KMS-11 (cell line): Measurements from ENCODE around the gene LILRA5.
"Not testable (repeated sequence)": the region's sequence is repeated elsewhere in the genome, so short reads cannot be mapped to it uniquely, and the experiment has no call there.

Experiments
- H2AFZ ChIP-seq: fragments of 200-600 bp; sonication (generic); 2 replicates; pipeline ENCODE4 v1.6.1; 2016; ENCODE audit warnings: antibody characterized with exemption, mixed run types, low read depth
- H3K27ac ChIP-seq: fragments of 200-600 bp; sonication (generic); 2 replicates; pipeline ENCODE4 v1.6.1; 2016; ENCODE audit warnings: mild to moderate bottlenecking, mixed run types
- H3K27me3 ChIP-seq: fragments of 200-600 bp; sonication (generic); 2 replicates; pipeline ENCODE4 v1.6.1; 2017; ENCODE audit warnings: mild to moderate bottlenecking, low read depth, mixed run types, moderate library complexity; ENCODE audit not compliant: insufficient read depth
- H3K36me3 ChIP-seq: fragments of 200-600 bp; sonication (generic); 2 replicates; pipeline ENCODE4 v1.6.1; 2017; ENCODE audit warnings: mild to moderate bottlenecking, mixed run types; ENCODE audit not compliant: insufficient read depth
- H3K4me1 ChIP-seq: fragments of 200-600 bp; sonication (generic); 2 replicates; pipeline ENCODE4 v1.6.1; 2016; ENCODE audit warnings: mild to moderate bottlenecking, low read depth, mixed run types; ENCODE audit not compliant: poor library complexity, severe bottlenecking
- H3K4me2 ChIP-seq: fragments of 200-600 bp; sonication (generic); 2 replicates; pipeline ENCODE4 v1.7.0; 2016; ENCODE audit warnings: mild to moderate bottlenecking, mixed run types
- H3K4me3 ChIP-seq: fragments of 200-600 bp; sonication (generic); IDR thresholded peaks from 2 replicates; pipeline ENCODE4 v1.6.1; 2017; ENCODE audit warnings: low read depth, low read length, mixed read lengths; ENCODE audit not compliant: insufficient read depth
- H3K79me2 ChIP-seq: fragments of 200-600 bp; sonication (generic); 2 replicates; pipeline ENCODE4 v1.6.1; 2016; ENCODE audit warnings: low read depth, mixed run types; ENCODE audit not compliant: insufficient read depth
- H3K9ac ChIP-seq: fragments of 200-600 bp; sonication (generic); 2 replicates; pipeline ENCODE4 v1.6.1; 2016; ENCODE audit warnings: mild to moderate bottlenecking, mixed run types
- H4K20me1 ChIP-seq: fragments of 200-600 bp; sonication (generic); 2 replicates; pipeline ENCODE4 v1.6.1; 2016; ENCODE audit warnings: mild to moderate bottlenecking, mixed run types; ENCODE audit not compliant: insufficient read depth
- TF ChIP-seq, protein P1 (sequence below): fragments of 200-600 bp; sonication (generic); conservative IDR thresholded peaks from 2 replicates; pipeline ENCODE4 v1.6.1; 2017; ENCODE audit warnings: low read depth, mild to moderate bottlenecking, antibody characterized with exemption, low read length, moderate library complexity, mixed read lengths

LILRA5 gene

DNA sequence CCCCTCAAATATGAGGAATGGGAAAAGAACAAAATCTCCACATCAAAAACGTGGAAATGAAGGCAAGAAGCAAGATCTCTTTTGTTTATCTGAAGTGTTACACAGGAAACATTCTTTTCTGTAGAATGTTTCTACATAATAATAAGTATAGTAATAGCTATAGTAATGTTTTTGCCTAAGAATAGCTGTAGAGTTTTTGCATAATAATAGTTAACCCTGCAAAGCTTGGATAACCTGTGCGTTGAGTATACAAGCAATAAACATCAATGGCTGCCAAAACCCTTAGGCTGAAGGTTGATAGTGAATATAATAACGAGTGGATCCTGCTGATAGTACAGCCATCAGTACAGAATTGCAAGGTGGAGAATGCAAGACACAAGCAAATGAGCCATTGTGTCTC, 11.1 kb upstream of the LILRA5 start:
- Histone ChIP-seq H3K27ac (no peak overlapping the region), H3K9ac (no peak overlapping the region), H3K4me1 (no peaks in the 10 kb centered on the region), H2AFZ (no peak overlapping the region), H3K36me3 (no peaks in the 10 kb centered on the region; the same call in 1 of the 2 replicates), H3K79me2 (no peaks in the 10 kb centered on the region), H3K27me3 (peaks cover 19% of the 10 kb centered on the region), H3K4me3 (no peak overlapping the region), H4K20me1 (no peaks in the 10 kb centered on the region), H3K4me2 (no peak overlapping the region)
- TF ChIP-seq, protein P1, sequence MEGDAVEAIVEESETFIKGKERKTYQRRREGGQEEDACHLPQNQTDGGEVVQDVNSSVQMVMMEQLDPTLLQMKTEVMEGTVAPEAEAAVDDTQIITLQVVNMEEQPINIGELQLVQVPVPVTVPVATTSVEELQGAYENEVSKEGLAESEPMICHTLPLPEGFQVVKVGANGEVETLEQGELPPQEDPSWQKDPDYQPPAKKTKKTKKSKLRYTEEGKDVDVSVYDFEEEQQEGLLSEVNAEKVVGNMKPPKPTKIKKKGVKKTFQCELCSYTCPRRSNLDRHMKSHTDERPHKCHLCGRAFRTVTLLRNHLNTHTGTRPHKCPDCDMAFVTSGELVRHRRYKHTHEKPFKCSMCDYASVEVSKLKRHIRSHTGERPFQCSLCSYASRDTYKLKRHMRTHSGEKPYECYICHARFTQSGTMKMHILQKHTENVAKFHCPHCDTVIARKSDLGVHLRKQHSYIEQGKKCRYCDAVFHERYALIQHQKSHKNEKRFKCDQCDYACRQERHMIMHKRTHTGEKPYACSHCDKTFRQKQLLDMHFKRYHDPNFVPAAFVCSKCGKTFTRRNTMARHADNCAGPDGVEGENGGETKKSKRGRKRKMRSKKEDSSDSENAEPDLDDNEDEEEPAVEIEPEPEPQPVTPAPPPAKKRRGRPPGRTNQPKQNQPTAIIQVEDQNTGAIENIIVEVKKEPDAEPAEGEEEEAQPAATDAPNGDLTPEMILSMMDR, result no peak

DNA sequence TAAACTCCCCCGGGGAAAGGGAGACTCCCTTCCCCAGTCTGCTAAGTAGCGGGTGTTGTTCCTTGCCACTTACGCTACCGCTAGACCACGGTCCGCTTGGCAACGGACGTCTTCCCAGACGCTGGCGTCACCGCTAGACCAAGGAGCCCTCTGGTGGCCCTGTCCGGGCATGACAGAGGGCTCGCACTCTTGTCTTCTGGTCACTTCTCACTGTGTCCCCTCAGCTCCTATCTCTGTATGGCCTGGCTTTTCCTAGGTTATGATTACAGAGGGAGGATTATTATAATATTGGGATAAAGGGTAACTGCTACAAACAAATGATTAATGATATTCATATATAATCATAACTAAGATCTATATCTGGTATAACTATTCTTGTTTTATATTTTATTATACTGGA, 10.0 kb upstream of the LILRA5 start:
- H3K9ac ChIP-seq, H4K20me1 ChIP-seq: not testable (repeated sequence)

DNA sequence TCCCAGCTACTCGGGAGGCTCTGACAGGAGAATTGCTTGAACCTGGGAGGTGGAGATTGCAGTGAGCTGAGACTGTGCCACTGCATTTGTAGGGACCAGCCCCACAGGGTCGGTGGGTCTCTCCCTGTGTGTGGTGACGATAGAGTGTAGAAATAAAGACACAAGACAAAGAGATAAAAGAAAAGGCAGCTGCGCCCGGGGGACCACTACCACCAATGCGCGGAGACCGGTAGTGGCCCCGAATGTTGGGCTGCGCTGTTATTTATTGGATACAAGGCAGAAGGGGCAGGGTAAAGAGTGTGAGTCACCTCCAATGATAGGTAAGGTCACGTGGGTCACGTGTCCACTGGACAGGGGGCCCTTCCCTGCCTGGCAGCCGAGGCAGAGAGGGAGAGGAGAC, 9.3 kb upstream of the LILRA5 start:
- not testable (repeated sequence) for H3K4me1 ChIP-seq, H3K27ac ChIP-seq, H4K20me1 ChIP-seq, H2AFZ ChIP-seq, H3K36me3 ChIP-seq, H3K79me2 ChIP-seq, H3K4me3 ChIP-seq, H3K4me2 ChIP-seq, H3K9ac ChIP-seq
- H3K27me3 ChIP-seq, result peaks cover 30% of the 10 kb centered on the region

More for the DNA sequence above, 10.0 kb upstream of the LILRA5 start:
- not testable (repeated sequence) for H2AFZ ChIP-seq, H3K79me2 ChIP-seq, H3K4me3 ChIP-seq, H3K36me3 ChIP-seq, H3K27ac ChIP-seq, H3K4me2 ChIP-seq, H3K4me1 ChIP-seq
- H3K27me3 ChIP-seq, result peaks cover 27% of the 10 kb centered on the region

DNA sequence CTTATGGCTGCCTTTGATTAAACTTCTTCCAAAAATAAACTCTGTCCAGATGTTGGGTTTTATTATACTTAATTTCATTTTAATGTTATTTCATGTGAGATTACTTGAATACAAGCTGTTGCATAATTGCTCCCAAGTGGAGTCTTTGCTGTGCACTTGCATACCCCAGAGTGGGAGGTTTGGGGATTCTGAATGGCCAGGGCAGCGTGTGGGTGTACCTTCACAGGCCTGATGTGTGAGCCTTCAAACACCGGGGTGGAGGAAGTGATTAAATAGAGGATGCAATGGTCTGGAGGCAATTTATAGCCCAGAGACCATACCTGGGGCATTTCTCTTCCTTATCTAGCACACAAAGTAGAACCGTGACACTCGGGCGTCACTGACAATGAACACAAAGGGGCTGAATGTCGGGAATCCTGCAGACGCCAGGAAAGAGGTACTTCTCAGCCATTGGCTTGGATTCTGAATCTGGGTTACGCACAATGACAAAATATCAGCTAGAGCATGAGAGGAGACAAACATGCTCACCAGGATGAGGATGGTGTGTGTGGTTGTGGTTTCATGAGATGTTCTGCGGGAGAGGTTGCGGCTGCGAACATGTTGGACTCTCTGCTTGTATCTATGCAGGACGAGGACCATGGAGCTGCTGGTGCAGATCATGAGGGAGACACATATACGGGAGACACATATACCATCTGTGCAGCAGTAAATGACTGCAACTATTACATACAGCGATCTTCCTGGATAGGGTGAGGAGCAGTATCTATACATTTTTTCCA, 7.1 kb upstream of the LILRA5 start:
- Histone ChIP-seq H3K27me3 (peaks cover 41% of the 10 kb centered on the region), H2AFZ (no peak overlapping the region), H3K79me2 (no peaks in the 10 kb centered on the region), H3K4me1 (no peaks in the 10 kb centered on the region), H3K4me3 (no peak overlapping the region), H3K4me2 (no peak overlapping the region), H3K36me3 (no peaks in the 10 kb centered on the region; the same call in 1 of the 2 replicates), H3K27ac (no peak overlapping the region), H4K20me1 (no peaks in the 10 kb centered on the region), H3K9ac (no peak overlapping the region)
- TF ChIP-seq, protein P1, result no peak

DNA sequence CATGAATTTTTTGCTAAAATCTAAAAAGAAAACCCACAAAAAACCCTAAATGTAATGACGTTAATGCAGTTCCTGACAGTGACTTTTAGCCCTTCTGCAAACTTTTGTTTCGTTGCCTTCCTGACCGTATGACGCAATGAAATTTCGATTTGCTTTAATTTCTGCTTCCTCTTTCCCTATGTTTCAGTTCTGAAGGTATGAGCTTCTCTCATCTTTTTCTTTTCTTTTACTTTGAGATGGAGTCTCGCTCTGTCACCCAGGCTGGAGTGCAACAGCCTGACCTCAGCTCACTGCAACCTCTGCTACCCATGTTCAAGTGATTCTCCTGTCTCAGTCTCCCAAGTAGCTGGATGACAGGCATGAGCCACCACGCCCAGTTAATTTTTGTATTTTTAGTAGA, 6.1 kb upstream of the LILRA5 start:
- Histone ChIP-seq H3K4me2 (no peak overlapping the region), H4K20me1 (no peaks in the 10 kb centered on the region), H3K9ac (no peak overlapping the region), H3K4me1 (no peaks in the 10 kb centered on the region), H3K4me3 (no peak overlapping the region), H3K27ac (no peak overlapping the region), H2AFZ (no peak overlapping the region), H3K27me3 (peaks cover 50% of the 10 kb centered on the region), H3K79me2 (no peaks in the 10 kb centered on the region), H3K36me3 (no peaks in the 10 kb centered on the region)
- TF ChIP-seq, protein P1, result no peak
